ENCODE data around the gene ADGRG7.

The ADGRG7 gene

GRCh38 chr3:100600181-100601042 is 9.0 kb upstream of the ADGRG7 start:
- FAIRE-seq = no peak
- DNase-seq (ENCODE audit: insufficient read length, low spot score) = no peak

- FAIRE-seq (no peak), DNase-seq (ENCODE audit: insufficient read length, low spot score) (no peak)
These were observed 6.6 kb upstream of the ADGRG7 start for GRCh38 chr3:100602506-100603444.

- peak; percentile 34 for DNase-seq (ENCODE audit: insufficient read length, low spot score)
- no peak for FAIRE-seq
These were observed 5.9 kb upstream of the ADGRG7 start for GRCh38 chr3:100603469-100603868.

- DNase-seq (ENCODE audit: insufficient read length, low spot score) (no peak), FAIRE-seq (no peak)
These were observed 4.0 kb upstream of the ADGRG7 start for GRCh38 chr3:100605358-100605757.

GRCh38 chr3:100606894-100607512 is 2.4 kb upstream of the ADGRG7 start:
- no peak for FAIRE-seq
- no peak for DNase-seq (ENCODE audit: insufficient read length, low spot score)

GRCh38 chr3:100609963-100610362 is 562 bp downstream of the ADGRG7 start:
- FAIRE-seq = no peak
- no peak for DNase-seq (ENCODE audit: insufficient read length, low spot score)

- no peak for DNase-seq (ENCODE audit: insufficient read length, low spot score)
- FAIRE-seq = no peak
These were observed 1.8 kb downstream of the ADGRG7 start for GRCh38 chr3:100611221-100611620.

- FAIRE-seq = no peak
- no peak for DNase-seq (ENCODE audit: insufficient read length, low spot score)
These were observed 4.5 kb downstream of the ADGRG7 start for GRCh38 chr3:100613721-100614390.

GRCh38 chr3:100614941-100615340 is 5.5 kb downstream of the ADGRG7 start:
- FAIRE-seq = no peak
- DNase-seq (ENCODE audit: insufficient read length, low spot score) = no peak

- DNase-seq (ENCODE audit: insufficient read length, low spot score) = no peak
- no peak for FAIRE-seq
These were observed 6.3 kb downstream of the ADGRG7 start for GRCh38 chr3:100615684-100616083.

- no peak for FAIRE-seq
- no peak for DNase-seq (ENCODE audit: insufficient read length, low spot score)
These were observed 11.8 kb downstream of the ADGRG7 start for GRCh38 chr3:100621251-100621650.

- DNase-seq (ENCODE audit: insufficient read length, low spot score) (no peak), FAIRE-seq (no peak)
These were observed 18.1 kb downstream of the ADGRG7 start for GRCh38 chr3:100627491-100627890.

GRCh38 chr3:100629421-100630127 is 20.2 kb downstream of the ADGRG7 start:
- no peak for FAIRE-seq

GRCh38 chr3:100630664-100631063 is 21.3 kb downstream of the ADGRG7 start:
- FAIRE-seq = no peak
- DNase-seq (ENCODE audit: insufficient read length, low spot score) = no peak

More at GRCh38 chr3:100629421-100630127, 20.2 kb downstream of the ADGRG7 start:
- DNase-seq (ENCODE audit: insufficient read length, low spot score) = no peak

GRCh38 chr3:100631236-100631635 is 21.8 kb downstream of the ADGRG7 start:
- FAIRE-seq = no peak
- no peak for DNase-seq (ENCODE audit: insufficient read length, low spot score)

- DNase-seq (ENCODE audit: insufficient read length, low spot score) (no peak), FAIRE-seq (peak; percentile 66)
These were observed 25.3 kb downstream of the ADGRG7 start for GRCh38 chr3:100634493-100635272.

GRCh38 chr3:100635273-100635701 is 25.9 kb downstream of the ADGRG7 start:
- DNase-seq (ENCODE audit: insufficient read length, low spot score) (no peak), FAIRE-seq (no peak)

GRCh38 chr3:100637197-100637631 is 27.8 kb downstream of the ADGRG7 start:
- DNase-seq (ENCODE audit: insufficient read length, low spot score) (no peak), FAIRE-seq (no peak)

- DNase-seq (ENCODE audit: insufficient read length, low spot score) = no peak
- no peak for FAIRE-seq
These were observed 31.2 kb downstream of the ADGRG7 start for GRCh38 chr3:100640633-100641032.

Data from HTR-8/SVneo (cell line).